ENCODE data around the gene RAD50. TPM values are rescaled to one million over a fixed set of nuclear protein-coding genes. Genes with fewer than 3 reads are reported as not detected.

Gene RAD50
- total RNA-seq, 1 donor from 2014 or later = 48.2 TPM

GRCh38 chr5:132528021-132528420, 28.8 kb upstream of the RAD50 start:
- no peaks in the 10 kb centered on the region for H3K36me3 ChIP-seq
- no peaks in the 10 kb centered on the region for H3K9me3 Mint-ChIP-seq
- no peak overlapping the region for H3K4me2 ChIP-seq
- no peak overlapping the region for H3K9ac ChIP-seq
- H3K4me1 ChIP-seq = no peaks in the 10 kb centered on the region
- H3K4me1 Mint-ChIP-seq = peaks cover 2% of the 10 kb centered on the region
- TF ChIP-seq EZH2 (IDR thresholded peaks at IDR 0.05) (no peak), CTCF (IDR thresholded peaks at IDR 0.05) (no peak), EZH2phosphoT487 (IDR thresholded peaks at IDR 0.05) (no peak)
- H3K27me3 Mint-ChIP-seq (ENCODE audit: insufficient read depth, low read depth) = peaks cover 2% of the 10 kb centered on the region
- H3K36me3 Mint-ChIP-seq = no peaks in the 10 kb centered on the region
- H4K20me1 ChIP-seq (ENCODE audit: low read depth) = no peaks in the 10 kb centered on the region
- no peak for DNase-seq (ENCODE audit: low spot score)
- H3K27me3 ChIP-seq = no peaks in the 10 kb centered on the region
- no peak overlapping the region for H3K27ac Mint-ChIP-seq
- H3K4me3 Mint-ChIP-seq = no peak overlapping the region
- H3K4me3 ChIP-seq = no peak overlapping the region
- H3K79me2 ChIP-seq (ENCODE audit: low read depth) = no peaks in the 10 kb centered on the region
- no peak overlapping the region for H3K27ac ChIP-seq
- H3F3A ChIP-seq (ENCODE audit: low read depth) = no peaks in the 10 kb centered on the region
- H3K9me3 ChIP-seq (ENCODE audit: low read depth) = no peaks in the 10 kb centered on the region
- H2AFZ ChIP-seq (replicated peaks) = no peak overlapping the region

- no peaks in the 10 kb centered on the region for H4K20me1 ChIP-seq (ENCODE audit: low read depth)
- no peak overlapping the region for H3K27ac Mint-ChIP-seq
- H3K9ac ChIP-seq = no peak overlapping the region
- H3K9me3 ChIP-seq (ENCODE audit: low read depth) = no peaks in the 10 kb centered on the region
- H3K79me2 ChIP-seq (ENCODE audit: low read depth) = no peaks in the 10 kb centered on the region
- no peaks in the 10 kb centered on the region for H3K36me3 Mint-ChIP-seq
- H3F3A ChIP-seq (ENCODE audit: low read depth) = no peaks in the 10 kb centered on the region
- H3K27me3 ChIP-seq = peaks cover 6% of the 10 kb centered on the region
- H3K4me1 Mint-ChIP-seq = peaks cover 2% of the 10 kb centered on the region
- H2AFZ ChIP-seq (replicated peaks) = no peak overlapping the region
- H3K27me3 Mint-ChIP-seq (ENCODE audit: insufficient read depth, low read depth) = peaks cover 2% of the 10 kb centered on the region
- no peak for DNase-seq (ENCODE audit: low spot score)
- H3K4me3 Mint-ChIP-seq = no peak overlapping the region
- no peaks in the 10 kb centered on the region for H3K4me1 ChIP-seq
- H3K4me2 ChIP-seq = no peak overlapping the region
- H3K4me3 ChIP-seq = no peak overlapping the region
- no peak for TF ChIP-seq EZH2 (IDR thresholded peaks at IDR 0.05)
- TF ChIP-seq EZH2phosphoT487 (IDR thresholded peaks at IDR 0.05) = no peak
- no peaks in the 10 kb centered on the region for H3K9me3 Mint-ChIP-seq
- H3K27ac ChIP-seq = no peak overlapping the region
- no peaks in the 10 kb centered on the region for H3K36me3 ChIP-seq
Observed at GRCh38 chr5:132528866-132529634, 27.7 kb upstream of the RAD50 start.

DNA sequence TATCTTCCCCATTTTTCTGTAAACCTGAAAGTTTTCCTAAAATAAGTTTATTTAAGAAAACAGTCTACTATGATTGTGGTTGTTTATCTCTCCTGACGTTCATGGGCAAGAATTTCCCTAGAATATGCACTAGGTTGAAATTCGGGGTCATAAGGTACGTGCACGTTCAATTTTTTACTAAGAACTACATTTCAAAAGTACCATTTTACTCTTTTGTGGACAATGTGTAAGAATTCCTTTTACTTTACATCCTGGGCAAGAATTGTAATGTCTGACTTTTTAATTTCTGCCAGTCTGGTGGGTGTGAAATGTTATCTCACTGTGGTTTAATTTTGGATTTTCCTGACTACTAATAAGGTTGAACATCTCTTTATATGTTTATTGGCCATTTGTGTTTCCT, 25.8 kb upstream of the RAD50 start:
- H3K4me3 Mint-ChIP-seq = no peak overlapping the region
- H3K9ac ChIP-seq = no peak overlapping the region
- no peak overlapping the region for H3K4me3 ChIP-seq
- H3K79me2 ChIP-seq (ENCODE audit: low read depth) = no peaks in the 10 kb centered on the region
- H3K27ac ChIP-seq = no peak overlapping the region
- no peaks in the 10 kb centered on the region for H3K9me3 ChIP-seq (ENCODE audit: low read depth)
- no peaks in the 10 kb centered on the region for H3K36me3 Mint-ChIP-seq
- H3K27ac Mint-ChIP-seq = no peak overlapping the region
- no peaks in the 10 kb centered on the region for H3K36me3 ChIP-seq
- no peak overlapping the region for H2AFZ ChIP-seq (replicated peaks)
- TF ChIP-seq EZH2 (IDR thresholded peaks at IDR 0.05) (no peak), CTCF (IDR thresholded peaks at IDR 0.05) (no peak), EZH2phosphoT487 (IDR thresholded peaks at IDR 0.05) (no peak)
- H3K4me1 Mint-ChIP-seq = peaks cover 2% of the 10 kb centered on the region
- H4K20me1 ChIP-seq (ENCODE audit: low read depth) = no peaks in the 10 kb centered on the region
- no peak overlapping the region for H3K4me2 ChIP-seq
- DNase-seq (ENCODE audit: low spot score) = no peak
- peaks cover 4% of the 10 kb centered on the region for H3K27me3 Mint-ChIP-seq (ENCODE audit: insufficient read depth, low read depth)
- H3K4me1 ChIP-seq = no peaks in the 10 kb centered on the region
- no peaks in the 10 kb centered on the region for H3F3A ChIP-seq (ENCODE audit: low read depth)
- H3K9me3 Mint-ChIP-seq = no peaks in the 10 kb centered on the region
- H3K27me3 ChIP-seq = peaks cover 25% of the 10 kb centered on the region

GRCh38 chr5:132539716-132540115, 17.1 kb upstream of the RAD50 start:
- Mint-ChIP-seq H3K27ac (no peak overlapping the region), H3K27me3 (ENCODE audit: insufficient read depth, low read depth) (peaks cover 7% of the 10 kb centered on the region), H3K9me3 (peaks cover 2% of the 10 kb centered on the region), H3K36me3 (no peaks in the 10 kb centered on the region), H3K4me1 (no peaks in the 10 kb centered on the region), H3K4me3 (no peak overlapping the region)
- no peak overlapping the region for H3K9ac ChIP-seq
- DNase-seq (ENCODE audit: low spot score) = no peak
- no peaks in the 10 kb centered on the region for H3K36me3 ChIP-seq
- H3K4me1 ChIP-seq = no peaks in the 10 kb centered on the region
- no peak overlapping the region for H3K4me2 ChIP-seq
- H3K4me3 ChIP-seq = no peak overlapping the region
- no peaks in the 10 kb centered on the region for H3K79me2 ChIP-seq (ENCODE audit: low read depth)
- TF ChIP-seq EZH2phosphoT487 (IDR thresholded peaks at IDR 0.05) (no peak), CTCF (IDR thresholded peaks at IDR 0.05) (no peak), EZH2 (IDR thresholded peaks at IDR 0.05) (no peak)
- H2AFZ ChIP-seq (replicated peaks) = peak overlapping the region; percentile 45
- no peaks in the 10 kb centered on the region for H3F3A ChIP-seq (ENCODE audit: low read depth)
- no peaks in the 10 kb centered on the region for H4K20me1 ChIP-seq (ENCODE audit: low read depth)
- H3K27ac ChIP-seq = no peak overlapping the region
- H3K9me3 ChIP-seq (ENCODE audit: low read depth) = no peaks in the 10 kb centered on the region
- peaks cover 18% of the 10 kb centered on the region for H3K27me3 ChIP-seq
